ENCODE measurements around the gene PTPRC. TPM values are rescaled to one million over a fixed set of nuclear protein-coding genes. Genes with fewer than 3 reads are reported as not detected.

The PTPRC gene
- total RNA-seq, 3 donors from 2014 or later, result 22.0 to 36.0 (median 35.7) TPM

DNA sequence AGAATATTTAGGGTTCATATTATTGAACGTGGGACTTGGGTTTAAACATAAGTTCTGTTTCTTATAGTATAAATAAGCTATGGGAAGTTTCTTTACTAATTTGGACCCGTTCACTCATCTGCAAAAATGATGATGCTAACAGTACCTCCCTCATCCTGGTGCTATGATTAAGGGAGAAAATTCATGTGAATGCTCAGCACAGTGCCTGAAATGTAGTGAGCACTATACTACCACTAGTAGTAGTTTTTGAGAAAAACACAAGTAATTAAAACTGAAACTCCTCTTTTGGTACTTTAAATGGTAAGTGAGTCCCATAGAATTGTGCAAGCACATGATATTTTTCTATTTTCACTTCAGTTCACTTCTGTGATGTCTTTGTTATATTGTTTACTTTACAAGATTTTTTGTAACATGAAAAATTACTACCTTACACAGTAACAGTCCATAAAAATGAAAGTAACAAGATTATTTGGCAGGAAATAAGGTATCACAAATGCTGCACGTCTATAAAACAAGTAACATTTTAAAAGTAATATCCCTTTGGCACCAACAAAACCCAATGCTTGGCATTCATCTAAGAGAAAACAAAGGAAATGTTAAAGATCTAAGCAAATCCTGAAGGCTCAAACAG, 11.3 kb upstream of the PTPRC start:
- H3K9me3 ChIP-seq, result no peaks in the 10 kb centered on the region
- H3K4me3 ChIP-seq, result no peak overlapping the region
- no peak overlapping the region for H3K27ac ChIP-seq
- no peaks in the 10 kb centered on the region for H3K4me1 ChIP-seq
- H3K36me3 ChIP-seq, result no peaks in the 10 kb centered on the region
- H3K27me3 ChIP-seq, result no peaks in the 10 kb centered on the region
- intact Hi-C loops (cut with DNase I; ENCODE audit: low total_unique reads), result loop anchor here (2.0 kb wide), 1 partner anchor 79 kb away; no protein-coding TSS in a partner anchor
- TF ChIP-seq POLR2A (IDR thresholded peaks at IDR 0.05) (no peak), POLR2AphosphoS5 (IDR thresholded peaks at IDR 0.05) (no peak)
- TF ChIP-seq, protein P1, sequence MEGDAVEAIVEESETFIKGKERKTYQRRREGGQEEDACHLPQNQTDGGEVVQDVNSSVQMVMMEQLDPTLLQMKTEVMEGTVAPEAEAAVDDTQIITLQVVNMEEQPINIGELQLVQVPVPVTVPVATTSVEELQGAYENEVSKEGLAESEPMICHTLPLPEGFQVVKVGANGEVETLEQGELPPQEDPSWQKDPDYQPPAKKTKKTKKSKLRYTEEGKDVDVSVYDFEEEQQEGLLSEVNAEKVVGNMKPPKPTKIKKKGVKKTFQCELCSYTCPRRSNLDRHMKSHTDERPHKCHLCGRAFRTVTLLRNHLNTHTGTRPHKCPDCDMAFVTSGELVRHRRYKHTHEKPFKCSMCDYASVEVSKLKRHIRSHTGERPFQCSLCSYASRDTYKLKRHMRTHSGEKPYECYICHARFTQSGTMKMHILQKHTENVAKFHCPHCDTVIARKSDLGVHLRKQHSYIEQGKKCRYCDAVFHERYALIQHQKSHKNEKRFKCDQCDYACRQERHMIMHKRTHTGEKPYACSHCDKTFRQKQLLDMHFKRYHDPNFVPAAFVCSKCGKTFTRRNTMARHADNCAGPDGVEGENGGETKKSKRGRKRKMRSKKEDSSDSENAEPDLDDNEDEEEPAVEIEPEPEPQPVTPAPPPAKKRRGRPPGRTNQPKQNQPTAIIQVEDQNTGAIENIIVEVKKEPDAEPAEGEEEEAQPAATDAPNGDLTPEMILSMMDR (IDR thresholded peaks at IDR 0.05), result no peak
- DNase-seq (ENCODE audit: low spot score in 2 of 2), result no peak

DNA sequence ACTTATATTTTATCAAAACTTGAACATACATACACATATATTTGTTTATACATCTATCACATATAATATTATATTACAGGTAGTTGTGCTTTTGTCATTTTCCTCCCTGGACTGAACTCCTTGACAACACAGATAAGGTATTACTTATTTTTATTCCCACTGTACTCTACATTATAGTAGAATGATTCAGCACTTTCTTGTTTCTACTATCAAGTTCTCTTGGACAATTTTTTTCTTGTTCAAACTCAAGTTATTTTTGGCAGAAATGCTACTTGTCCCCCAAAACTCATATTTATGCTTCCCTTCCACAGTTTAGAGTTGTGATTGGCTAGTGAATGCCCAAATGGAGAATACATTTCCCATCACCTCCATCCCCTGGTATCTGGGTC, 10.8 kb upstream of the PTPRC start:
- Histone ChIP-seq H3K27ac (no peak overlapping the region), H3K4me3 (no peak overlapping the region), H3K4me1 (no peaks in the 10 kb centered on the region), H3K36me3 (no peaks in the 10 kb centered on the region), H3K9me3 (no peaks in the 10 kb centered on the region), H3K27me3 (no peaks in the 10 kb centered on the region)
- intact Hi-C loops (cut with DNase I; ENCODE audit: low total_unique reads), result no loop called here
- TF ChIP-seq POLR2AphosphoS5 (IDR thresholded peaks at IDR 0.05) (no peak), POLR2A (IDR thresholded peaks at IDR 0.05) (no peak)
- TF ChIP-seq, protein P1 (IDR thresholded peaks at IDR 0.05), result no peak
- DNase-seq (ENCODE audit: low spot score in 2 of 2), result no peak

GRCh38 chr1:198629610-198630009, 9.2 kb upstream of the PTPRC start:
- H3K27ac ChIP-seq, result no peak overlapping the region
- no peak for DNase-seq (ENCODE audit: low spot score in 2 of 2)
- no peaks in the 10 kb centered on the region for H3K4me1 ChIP-seq
- H3K36me3 ChIP-seq, result no peaks in the 10 kb centered on the region
- intact Hi-C loops (cut with DNase I; ENCODE audit: low total_unique reads), result no loop called here
- H3K9me3 ChIP-seq, result no peaks in the 10 kb centered on the region
- H3K4me3 ChIP-seq, result no peak overlapping the region
- no peak for TF ChIP-seq POLR2AphosphoS5 (IDR thresholded peaks at IDR 0.05)
- no peaks in the 10 kb centered on the region for H3K27me3 ChIP-seq

DNA sequence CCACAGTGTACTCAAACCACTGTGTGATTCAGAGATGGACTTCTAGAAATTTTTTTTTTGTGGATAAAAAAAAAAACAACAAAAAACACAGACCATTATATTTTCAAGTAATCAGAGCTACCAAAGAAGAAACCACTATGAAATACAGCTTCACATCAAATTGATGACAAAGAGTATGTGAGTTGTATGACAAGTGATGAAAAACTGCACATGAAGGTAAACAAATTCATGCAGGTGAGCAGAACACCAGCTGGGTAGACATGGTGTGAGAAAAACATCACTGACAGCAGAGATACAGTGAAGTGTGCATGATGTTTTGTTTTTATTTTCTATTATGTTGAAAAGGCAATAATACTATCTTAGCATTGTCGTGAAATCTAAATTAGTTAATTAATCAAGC, 8.0 kb upstream of the PTPRC start:
- TF ChIP-seq POLR2A (IDR thresholded peaks at IDR 0.05), result no peak
- intact Hi-C loops (cut with DNase I; ENCODE audit: low total_unique reads), result no loop called here
- no peaks in the 10 kb centered on the region for H3K27me3 ChIP-seq
- no peaks in the 10 kb centered on the region for H3K9me3 ChIP-seq
- no peak for DNase-seq (ENCODE audit: low spot score in 2 of 2)
- H3K27ac ChIP-seq, result no peak overlapping the region
- no peaks in the 10 kb centered on the region for H3K36me3 ChIP-seq
- H3K4me1 ChIP-seq, result no peaks in the 10 kb centered on the region
- H3K4me3 ChIP-seq, result no peak overlapping the region

GRCh38 chr1:198631292-198631691, 7.5 kb upstream of the PTPRC start:
- H3K9me3 ChIP-seq, result no peaks in the 10 kb centered on the region
- H3K27ac ChIP-seq, result no peak overlapping the region
- no peak for DNase-seq (ENCODE audit: low spot score in 2 of 2)
- no peaks in the 10 kb centered on the region for H3K27me3 ChIP-seq
- TF ChIP-seq POLR2AphosphoS5 (IDR thresholded peaks at IDR 0.05) (no peak), POLR2A (IDR thresholded peaks at IDR 0.05) (no peak)
- TF ChIP-seq, protein P1 (IDR thresholded peaks at IDR 0.05), result no peak
- intact Hi-C loops (cut with DNase I; ENCODE audit: low total_unique reads), result no loop called here
- H3K4me3 ChIP-seq, result no peak overlapping the region
- no peaks in the 10 kb centered on the region for H3K36me3 ChIP-seq
- H3K4me1 ChIP-seq, result no peaks in the 10 kb centered on the region

- Histone ChIP-seq H3K27me3 (no peaks in the 10 kb centered on the region), H3K4me1 (no peaks in the 10 kb centered on the region), H3K4me3 (no peak overlapping the region), H3K9me3 (no peaks in the 10 kb centered on the region), H3K27ac (no peak overlapping the region), H3K36me3 (no peaks in the 10 kb centered on the region)
- intact Hi-C loops (cut with DNase I; ENCODE audit: low total_unique reads), result no loop called here
- no peak for DNase-seq (ENCODE audit: low spot score in 2 of 2)
- TF ChIP-seq, protein P1 (IDR thresholded peaks at IDR 0.05), result no peak
- no peak for TF ChIP-seq POLR2AphosphoS5 (IDR thresholded peaks at IDR 0.05)
- no peak for TF ChIP-seq POLR2A (IDR thresholded peaks at IDR 0.05)
These were observed 6.8 kb upstream of the PTPRC start for GRCh38 chr1:198632007-198632406.
